NOMO-1 treated with DMSO at 0.1 percent for 48 hours (cell line): ENCODE measurements around the gene LATS2.
A peak's percentile ranks its signal among the peaks of the same experiment; 100 is the strongest.
"Not testable (repeated sequence)": the region's sequence is repeated elsewhere in the genome, so short reads cannot be mapped to it uniquely, and the experiment has no call there.

Source experiments
- DNase-seq: peaks from one replicate; lab custom pipeline; 2025; ENCODE audit not compliant: unreplicated experiment; lab: John Stamatoyannopoulos, UW

The LATS2 gene

DNA sequence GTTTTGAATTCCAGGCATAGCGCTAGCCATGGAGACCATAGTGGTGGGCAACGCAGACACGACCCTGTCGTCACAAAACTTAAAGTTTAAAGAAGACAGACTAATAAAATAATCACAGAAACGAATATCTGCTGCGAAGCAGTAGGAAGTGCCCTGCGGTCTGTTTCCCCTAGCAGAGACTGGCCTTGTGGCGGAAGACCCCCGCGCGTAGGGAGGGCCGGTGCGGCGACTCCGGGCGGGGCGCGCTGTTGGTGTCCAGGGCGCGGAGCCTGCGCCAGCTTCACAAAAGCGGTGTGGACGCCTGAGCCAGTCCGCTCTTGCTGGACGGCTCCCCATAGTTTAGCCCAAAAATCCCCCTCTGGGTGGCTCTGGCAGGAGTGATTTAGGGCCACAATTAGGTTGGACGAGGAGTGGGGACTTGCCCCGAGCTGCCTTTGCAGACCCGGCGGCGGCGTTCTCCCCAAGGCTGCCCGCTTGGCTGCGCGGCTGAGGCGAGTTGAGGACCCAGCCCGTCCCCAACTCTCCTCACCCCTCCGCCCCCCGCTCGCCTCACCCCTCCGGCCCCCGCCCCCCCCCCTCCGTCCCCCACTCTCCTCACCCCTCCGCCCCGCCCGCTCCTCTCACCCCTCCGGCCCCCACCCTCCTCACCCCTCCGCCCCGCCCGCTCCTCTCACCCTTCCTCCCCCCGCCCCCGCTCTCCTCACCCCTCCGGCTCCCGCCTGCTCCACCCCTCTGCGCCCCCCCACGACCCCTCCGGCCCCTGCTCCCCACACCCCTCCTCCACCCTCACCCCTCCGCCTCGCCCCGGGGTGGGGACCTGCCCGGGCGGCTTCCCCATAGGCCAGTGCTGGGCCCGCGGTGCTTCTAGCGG, 14.2 kb upstream of the LATS2 start:
- peak; percentile 47 for DNase-seq

DNA sequence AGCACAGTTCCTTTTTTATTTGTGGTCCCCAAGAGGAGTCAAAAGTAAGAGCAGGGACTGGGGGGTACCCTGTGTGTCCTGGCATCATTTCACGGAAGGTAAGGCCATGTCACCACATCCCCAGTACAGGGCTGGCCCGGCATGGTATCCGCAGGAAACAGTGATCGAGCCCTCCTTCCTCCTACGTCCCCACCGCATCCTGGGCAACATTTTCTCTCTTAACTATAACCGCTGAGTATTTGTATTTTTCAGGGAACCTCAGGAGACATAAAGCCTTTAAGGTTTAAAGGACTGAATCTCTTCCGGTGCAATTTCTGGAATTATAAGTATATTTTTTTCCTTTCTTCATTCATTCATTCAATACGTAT, 13.6 kb upstream of the LATS2 start:
- peak; percentile 47 for DNase-seq

DNA sequence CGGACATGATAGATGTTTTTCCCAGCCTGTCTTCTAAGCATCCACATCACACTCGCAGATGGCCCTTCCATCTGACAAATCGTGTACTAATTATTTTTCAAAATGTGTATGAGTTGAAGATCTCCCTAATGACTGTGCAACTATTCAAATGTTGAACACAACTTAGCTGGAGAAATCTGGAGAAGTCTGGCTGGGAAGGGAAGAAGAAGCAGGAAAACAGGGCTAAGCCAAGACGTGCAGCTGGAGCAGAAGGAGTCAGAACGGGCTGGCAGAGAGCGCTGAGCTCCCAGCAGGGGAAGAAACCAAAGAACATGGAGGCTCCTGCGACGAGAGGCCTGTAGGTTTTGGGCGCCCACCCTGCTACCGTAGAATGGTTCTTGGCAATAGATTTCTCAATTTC, 13.2 kb upstream of the LATS2 start:
- no peak for DNase-seq

DNA sequence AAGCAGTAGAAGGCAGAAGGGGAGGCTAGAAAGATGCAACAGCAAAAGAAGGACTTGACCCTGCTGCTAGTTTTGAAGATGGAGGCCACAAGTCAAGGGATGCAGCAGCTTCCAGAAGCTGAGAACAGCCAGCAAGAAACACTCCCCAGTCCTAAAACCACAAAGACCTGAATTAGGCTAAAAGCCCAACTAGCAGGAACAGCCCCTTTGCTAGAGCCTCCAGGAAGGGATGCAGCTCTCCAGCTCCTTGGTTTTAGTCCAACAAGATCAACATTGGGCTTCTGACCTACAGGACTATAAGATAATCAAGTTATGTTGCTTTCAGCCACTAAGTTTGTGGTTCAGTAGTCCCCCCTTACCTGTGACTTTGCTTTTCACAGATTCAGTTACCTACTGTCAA, 10.5 kb upstream of the LATS2 start:
- DNase-seq: no peak

DNA sequence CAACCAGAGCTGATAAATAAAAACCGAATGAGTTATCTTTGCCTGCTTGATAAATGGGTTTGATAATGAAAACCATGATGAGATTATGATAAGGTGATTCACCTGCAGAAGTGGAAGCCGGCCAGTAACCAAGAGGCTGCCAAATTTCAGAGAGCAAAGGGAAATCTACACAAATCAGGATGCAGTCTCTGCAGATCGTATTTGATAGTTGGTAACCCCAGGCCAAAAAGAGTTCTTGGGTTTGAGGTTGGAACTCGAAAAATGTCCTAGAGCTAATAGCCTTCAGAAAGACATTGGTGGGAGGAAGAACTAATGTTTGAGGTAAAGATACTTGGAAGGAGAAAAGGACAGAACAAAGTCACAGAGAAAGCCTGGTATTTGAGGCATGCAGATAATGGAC, 9.6 kb upstream of the LATS2 start:
- no peak for DNase-seq

DNA sequence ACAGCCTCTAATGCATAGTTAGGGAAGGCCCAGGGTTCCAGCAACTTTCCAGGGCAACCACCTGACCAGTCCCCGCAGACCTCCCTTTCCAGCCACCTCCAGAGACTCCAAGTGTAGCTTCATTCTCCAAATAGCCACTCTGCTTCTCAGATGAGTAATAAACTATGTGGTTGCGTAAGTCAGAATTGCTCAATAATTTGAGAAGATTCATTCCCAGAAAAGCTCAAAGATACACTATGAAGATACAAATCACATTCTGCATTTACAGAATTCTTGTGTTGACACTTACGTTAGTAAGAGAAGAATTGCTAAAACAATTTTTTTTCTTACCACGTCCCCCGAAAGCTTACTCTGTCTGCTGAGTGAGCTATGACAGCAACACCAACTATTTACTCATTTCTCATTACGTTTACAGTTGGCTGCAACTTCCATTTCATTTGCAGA, 8.2 kb upstream of the LATS2 start:
- DNase-seq: peak; percentile 82

DNA sequence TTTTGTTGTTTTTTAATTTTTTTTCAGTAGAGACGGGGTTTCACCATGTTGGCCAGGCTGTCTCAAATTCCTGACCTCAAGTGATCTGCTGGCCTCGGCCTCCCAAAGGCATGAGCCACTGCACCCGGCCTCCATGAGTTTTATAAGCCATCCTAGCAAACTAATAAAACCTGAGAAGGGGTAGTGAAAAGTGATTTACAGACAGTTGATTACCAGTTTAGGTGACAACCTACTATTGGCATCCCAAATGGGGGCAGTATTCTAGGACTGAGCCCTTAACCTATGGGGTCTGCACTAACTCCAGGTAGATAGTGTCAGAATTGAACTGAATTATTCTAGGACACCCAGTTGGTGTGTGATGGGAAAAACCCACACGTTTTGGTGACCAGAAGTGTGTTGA, 6.5 kb upstream of the LATS2 start:
- DNase-seq: no peak

DNA sequence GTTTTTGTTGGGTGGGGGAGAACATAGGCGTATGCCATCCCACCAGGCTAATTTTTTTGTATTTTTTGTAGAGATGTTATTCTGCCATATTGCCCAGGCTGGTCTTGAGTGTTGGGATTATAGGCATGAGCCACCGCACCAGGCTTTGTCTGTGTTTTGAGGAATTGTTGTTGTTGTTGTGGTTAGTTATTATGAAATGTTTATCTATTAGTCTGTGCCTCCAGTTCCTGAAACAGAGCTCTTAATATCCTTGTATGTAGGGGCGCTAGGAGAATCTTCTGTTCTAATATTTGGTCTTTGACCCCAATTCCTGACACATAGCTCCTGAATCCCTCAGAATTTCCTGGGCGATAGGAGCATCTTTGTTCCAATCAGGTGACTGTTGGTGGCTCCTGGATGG, 5.6 kb upstream of the LATS2 start:
- no peak for DNase-seq

DNA sequence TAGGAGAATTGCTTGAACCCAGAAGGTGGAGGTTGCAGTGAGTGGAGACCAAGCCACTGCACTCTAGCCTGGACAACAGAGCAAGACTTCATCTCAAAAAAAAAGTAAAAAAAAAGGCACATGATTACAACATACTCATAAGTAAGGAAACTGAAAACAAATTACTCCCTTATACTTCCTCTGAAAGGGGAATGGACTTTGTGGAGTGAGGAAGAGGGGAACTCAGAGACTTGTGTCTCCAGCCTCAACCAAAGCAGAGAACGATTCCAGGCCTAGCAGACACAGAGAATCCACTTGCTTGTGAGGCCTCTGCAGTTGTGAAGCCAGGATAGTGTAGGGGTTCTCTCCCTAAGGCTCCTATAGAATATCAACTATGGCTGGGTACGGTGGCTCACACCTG, 4.3 kb upstream of the LATS2 start:
- peak; percentile 83 for DNase-seq

DNA sequence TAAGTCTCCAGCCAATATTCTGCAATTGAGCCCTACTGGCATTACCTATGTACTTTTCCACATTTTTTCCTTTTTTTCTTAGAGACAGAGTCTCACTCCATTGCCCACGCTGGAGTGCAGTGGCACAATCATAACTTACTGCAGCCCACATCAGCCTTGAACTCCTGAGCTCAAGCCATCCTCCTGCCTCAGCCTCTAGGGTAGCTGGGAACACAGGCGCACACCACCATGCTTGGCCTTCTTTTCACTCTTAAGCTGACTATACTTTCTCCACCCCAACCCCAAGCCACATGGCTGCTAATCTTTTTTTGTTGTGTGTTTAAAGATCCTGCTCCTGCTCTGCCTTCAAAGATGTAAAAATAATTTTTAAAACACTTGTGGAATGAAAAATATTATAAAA, 1.6 kb upstream of the LATS2 start:
- no peak for DNase-seq

DNA sequence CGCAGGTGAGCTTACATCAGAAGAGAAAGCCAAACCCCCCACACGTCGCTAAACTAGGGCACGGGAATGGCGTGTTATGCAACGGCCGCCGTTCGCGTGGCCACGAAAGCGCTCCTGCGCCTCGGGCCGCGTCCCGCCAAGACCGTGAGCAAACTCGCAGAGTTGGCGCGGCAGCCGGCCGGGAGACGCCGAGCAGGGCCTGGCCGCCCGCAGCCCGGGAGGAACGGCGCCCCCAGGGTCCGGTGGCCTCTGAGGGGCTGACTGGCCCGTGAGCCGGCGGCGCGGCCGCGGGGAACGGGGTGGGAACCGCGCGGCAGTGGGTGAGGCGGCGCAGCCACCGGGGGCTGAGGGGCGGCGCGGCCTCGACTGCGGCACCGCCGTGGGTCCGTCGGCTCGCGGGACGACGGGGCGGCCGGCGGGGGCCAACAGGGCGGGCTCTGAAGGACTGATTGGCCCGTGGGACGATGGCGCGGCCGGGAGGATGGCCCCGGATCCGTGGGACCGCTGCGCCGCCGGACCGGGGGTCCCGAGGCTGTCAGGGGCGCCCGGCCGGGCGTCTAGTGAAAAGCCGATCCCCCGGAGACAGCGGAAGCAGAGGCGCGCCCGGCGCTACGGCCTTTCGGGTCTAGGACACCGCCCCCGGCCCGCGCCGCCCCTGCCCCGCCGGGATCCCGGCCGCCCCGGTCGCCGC, 903 bp downstream of the LATS2 start:
- peak; percentile 26 for DNase-seq

DNA sequence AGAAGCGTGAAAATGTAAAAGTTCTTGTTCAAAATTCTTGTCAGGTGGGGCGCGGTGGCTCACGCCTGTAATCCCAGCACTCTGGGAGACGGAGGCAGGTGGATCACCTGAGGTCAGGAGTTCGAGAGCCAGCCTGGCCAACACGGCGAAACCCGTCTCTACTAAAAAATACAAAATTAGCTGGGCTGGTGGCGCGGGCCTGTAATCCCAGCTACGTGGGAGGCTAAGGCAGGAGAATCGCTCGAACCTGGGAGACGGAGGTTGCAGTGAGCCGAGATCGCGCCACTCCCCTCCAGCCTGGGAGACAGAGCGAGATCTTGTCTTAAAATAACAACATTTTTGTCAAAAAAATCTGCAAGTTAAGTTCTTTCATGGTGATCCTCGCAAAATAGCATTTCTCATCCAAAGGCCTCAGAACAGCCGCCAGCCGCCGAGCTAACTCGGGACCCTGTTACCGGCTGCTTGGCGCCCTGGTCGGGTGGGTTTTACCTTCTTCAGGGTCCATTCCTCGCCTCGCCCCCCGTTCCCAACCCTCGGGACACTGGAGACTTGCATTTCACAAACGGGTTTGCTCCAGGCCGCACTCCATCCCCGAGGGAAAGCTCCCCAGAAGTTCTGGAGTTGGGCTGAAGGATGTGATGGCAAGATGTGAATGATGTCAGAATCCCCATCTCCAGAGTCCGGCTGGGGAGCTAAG, 1.6 kb downstream of the LATS2 start:
- no peak for DNase-seq

DNA sequence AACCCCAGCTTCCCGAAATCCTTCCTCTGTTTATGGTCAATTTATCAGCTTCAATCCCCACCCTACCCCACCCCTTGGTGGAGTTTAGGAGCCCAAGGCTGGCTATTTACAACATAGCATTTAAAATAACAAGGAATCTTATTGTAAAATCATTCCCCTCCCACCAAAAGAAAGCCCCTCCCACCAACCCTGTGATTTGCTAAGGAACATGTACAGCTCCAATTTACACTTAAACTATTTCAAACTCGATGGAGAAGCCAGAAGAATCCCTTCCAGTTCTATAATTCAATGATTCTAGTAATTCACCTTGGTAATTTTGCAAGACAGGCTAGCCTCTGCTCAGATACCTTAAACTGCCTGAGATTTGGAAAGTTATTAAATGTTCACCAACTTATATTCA, 3.0 kb downstream of the LATS2 start:
- no peak for DNase-seq

DNA sequence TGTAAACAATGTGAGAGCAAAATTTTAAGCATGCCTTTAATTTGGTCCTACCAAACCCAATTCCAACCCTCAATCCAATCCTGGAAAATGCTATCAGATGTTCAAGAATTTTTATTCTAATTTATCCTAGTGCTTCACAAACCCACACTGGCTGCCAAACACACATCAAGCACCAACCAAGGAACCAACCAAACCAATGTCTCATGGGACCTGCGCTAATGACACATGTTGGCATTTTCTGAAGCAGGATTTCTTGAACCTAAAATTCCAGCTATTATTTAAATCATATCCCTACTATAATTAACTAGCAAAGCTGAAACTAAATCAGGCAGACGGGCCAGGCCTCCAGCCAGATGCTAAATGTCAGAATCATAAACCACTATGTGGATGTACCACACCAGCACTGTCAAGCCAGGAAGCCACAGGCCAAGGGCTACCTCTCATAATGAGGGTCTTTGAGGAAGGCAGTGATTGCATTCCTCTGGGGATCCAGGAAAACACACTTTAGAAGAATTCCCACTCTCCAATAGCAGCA, 5.8 kb downstream of the LATS2 start:
- DNase-seq: no peak

DNA sequence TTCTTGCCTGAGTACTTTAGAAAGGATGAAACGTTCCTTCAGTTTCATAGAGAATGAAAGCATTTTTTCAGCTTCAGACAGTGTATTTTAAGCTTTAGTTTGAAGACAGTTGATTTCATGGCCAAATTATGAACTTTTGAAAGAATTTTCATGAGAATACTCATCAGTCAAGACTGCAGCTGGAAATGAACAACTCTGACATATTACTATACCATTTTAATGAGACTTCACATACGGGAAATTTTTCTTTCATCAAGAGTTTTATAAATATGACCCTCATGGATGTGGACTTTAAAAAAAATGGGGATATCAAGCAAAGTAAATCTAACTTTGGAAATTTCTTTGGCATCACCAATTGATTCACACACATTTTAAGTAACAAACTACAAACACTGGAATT, 6.4 kb downstream of the LATS2 start:
- no peak for DNase-seq

DNA sequence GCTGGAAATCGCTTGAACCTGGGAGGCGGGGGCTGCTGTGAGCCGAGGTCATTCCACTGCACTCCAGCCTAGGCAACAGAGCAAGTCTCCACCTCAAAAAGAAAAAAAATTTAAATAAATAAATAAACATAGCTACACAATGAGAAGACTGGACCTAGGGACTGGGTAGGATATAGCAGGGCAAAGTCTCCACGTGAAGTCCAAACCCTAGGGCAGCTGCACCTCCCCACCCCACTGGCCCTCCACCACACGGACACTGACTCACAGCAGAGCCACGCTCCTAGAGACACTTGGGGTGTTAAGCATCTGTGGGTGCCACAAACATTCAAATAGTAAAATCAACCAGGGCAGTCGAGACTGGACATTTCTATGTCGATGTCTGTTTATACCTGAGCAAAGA, 7.1 kb downstream of the LATS2 start:
- no peak for DNase-seq

DNA sequence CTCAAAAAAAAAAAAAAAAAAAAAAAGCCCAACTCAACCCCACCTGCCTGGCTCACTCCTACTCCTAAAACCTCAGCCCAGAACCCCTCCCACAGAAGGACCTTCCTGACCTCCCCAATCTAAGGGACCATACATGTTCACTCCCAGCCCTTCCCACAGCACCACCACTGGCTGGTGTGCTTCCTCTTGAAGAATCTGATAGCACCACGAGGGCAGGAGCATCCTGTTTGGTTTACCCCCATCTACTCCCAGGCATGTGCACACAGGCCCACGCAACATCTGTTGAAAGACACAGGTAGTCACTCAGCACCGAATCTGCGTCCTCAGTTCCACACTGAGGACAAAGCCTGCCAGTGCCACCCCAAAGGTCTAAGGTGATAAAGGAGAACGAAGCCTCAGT, 8.2 kb downstream of the LATS2 start:
- no peak for DNase-seq

DNA sequence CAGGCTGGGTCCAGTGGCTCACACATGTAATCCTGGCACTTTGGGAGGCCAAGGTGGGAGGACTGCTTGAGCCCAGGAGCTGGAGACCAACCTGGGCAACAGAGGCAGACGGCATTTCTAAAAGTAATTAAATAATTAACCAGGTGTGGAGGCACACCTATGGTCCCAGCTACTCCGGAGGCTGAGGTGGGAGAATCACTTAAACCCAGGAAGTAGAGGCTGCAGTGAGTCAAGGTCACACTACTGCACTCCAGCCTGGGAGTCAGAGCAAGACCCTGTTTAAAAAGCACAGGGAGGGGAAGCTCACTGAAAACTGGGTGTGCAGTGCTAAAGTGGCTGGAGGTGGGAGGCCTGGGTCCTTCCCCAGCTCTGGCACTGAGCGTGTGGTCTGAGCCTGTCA, 9.7 kb downstream of the LATS2 start:
- DNase-seq: no peak

DNA sequence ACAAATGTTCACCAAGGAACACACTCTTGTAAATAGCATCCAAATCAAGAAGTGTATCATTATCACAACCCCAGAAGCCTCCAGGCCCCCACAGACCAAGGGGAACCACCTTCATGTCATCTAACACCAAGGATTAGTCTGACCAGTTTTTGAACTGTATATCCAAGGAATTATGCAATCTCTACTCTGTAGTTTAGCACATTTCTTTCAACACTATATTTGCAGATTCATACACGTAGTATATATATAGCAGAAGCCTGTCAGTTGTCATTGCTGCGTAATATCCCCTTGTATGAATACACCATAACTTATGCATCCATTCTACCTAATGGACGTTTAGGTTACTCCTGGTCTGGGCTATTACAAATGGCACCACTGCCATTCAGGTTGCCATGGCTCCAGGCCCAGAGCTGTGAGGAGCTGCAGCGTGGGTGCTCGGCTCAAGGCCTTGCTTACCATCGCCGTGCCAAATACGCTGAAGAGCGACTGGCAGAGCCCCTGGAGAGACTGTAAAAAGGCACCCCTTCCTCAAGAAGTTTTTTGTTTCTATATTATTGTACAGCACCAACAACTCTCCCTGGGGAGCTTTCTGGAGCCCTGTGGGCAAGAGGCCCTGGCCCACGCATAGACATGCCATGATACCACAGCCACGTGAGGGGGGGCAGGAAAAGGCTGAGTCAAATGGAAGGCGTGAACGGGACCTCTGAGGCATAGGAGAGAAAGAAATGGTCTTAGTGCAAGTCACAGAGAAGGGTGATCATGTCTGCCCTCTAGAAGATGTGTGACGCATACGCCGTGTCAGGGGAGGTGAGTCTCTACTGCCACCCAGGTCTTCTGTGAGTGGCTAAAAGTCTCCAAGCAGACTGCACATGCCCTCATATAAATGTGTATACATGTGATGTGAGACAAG, 10.8 kb downstream of the LATS2 start:
- DNase-seq: peak; percentile 49

DNA sequence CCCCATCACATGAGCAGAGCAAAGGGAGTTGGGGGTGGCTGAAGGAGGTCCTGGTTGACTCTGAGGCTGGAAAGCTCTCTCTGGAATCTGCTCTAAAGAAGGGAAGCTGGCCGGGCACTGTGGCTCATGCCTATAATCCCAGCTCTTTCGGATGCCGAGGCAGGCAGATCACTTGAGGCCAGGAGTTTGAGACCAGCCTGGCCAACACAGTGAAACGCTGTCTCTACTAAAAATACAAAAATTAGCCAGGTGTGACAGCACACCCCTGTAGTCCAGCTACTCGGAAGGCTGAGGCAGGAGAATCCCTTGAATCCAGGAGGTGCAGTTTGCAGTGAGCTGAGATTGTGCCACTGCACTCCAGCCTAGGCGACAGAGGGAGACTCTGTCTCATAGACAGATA, 11.7 kb downstream of the LATS2 start:
- DNase-seq: not testable (repeated sequence)
